Measurements from ENCODE around the gene TM2D1.
"Not testable (repeated sequence)": the region's sequence is repeated elsewhere in the genome, so short reads cannot be mapped to it uniquely, and the experiment has no call there.

Gene TM2D1

GRCh38 chr1:61711969-61712368 is 13.0 kb downstream of the TM2D1 start:
- no peak for DNase-seq

DNA sequence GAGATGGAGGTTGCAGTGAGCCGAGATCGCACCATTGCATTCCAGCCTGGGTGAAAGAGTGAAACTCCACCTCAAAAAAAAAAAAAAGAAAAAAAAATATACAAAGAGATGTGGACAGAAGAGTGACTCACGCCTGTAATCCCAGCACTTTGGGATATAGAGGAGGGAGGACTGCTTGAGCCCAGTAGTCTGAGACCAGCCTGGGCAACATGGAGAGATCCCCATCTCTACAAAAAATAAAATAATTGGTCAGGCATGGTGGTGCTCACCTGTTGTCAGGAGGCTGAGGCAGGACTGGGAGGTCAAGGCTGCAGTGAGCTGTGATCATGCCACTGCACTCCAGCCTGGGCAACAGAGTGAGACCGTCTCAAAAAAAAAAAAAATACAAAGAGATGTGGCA is 13.7 kb downstream of the TM2D1 start:
- not testable (repeated sequence) for DNase-seq

DNA sequence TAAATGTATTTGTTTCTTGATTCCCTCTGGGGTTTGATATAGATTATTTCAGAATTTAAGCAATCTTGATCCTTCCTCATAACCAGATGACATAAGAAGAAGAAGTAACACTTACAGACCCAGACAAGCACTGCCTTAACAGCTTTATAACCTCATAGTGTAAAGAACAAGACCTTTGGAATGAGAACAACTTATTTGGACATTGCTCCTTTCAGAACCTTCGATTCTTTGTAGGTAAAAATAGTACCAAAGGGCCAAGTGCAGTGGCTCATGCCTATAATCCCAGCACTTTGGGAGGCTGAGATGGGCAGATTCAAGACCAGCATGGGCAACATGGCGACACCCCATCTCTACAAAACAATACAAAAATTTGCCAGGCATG is 15.0 kb downstream of the TM2D1 start:
- no peak for DNase-seq

GRCh38 chr1:61708953-61709907 is 15.7 kb downstream of the TM2D1 start:
- DNase-seq = no peak

DNA sequence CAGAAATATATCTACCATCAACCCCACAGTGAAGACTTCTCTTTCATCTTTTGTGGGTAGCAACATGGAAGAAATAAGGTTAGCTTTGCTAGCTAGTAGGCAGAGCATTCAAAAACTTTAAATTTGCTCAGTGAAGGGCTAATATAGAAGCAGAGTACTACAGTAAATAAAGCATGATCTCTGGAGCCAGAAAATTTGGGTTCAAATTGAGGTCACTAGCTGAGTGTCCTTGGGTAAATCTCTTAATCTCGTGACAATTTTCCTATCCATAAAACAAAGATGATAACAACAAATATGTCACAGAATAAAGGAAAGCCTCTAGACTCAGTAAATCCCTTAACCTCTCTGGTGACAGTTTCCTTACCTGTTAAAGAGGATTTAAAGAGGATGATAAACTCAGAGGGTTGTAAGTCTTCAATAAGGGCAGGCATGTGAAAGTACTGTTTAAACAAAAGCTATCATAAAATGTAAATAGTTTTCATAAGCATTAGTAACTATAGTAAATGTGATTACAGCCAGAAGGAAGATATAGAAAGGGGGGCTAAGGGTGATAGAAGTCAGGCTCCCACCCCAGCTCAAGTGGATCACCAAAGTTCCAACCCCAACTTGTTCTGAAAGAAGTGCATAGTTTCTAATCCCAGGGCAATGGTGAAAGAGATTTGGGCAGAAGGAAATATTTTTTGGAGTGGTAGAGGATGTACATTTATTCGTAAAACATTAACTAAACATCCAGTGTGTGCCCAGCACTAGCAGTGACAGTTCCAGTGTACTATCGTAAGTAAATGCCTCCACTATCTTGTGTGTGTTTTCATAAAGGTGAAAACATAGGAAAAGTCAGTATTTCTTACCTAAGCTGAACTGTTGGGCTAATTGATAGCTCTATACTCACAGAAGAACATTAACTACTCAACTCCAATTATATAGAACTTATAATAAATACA is 24.8 kb downstream of the TM2D1 start:
- DNase-seq = no peak

- DNase-seq = no peak
Observed at GRCh38 chr1:61692155-61692800, 32.7 kb downstream of the TM2D1 start.

DNA sequence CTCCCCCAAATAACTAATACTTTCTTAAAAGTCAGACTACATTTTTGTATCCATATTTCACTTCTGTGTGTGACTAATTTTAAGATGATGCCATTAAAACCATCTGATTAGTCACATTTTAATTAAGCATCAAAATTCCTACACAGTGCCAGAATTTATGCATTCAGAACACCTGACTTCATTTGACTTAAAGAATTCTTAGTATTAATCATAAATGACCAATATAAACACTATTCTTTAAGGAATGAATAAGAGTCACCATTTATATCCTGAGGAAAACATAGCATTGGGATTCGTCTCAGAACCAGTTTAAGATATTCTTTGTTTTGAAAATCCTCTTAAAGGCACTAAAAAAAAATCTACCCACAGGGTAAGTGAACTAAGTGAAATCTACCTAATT is 37.0 kb downstream of the TM2D1 start:
- DNase-seq = no peak

DNA sequence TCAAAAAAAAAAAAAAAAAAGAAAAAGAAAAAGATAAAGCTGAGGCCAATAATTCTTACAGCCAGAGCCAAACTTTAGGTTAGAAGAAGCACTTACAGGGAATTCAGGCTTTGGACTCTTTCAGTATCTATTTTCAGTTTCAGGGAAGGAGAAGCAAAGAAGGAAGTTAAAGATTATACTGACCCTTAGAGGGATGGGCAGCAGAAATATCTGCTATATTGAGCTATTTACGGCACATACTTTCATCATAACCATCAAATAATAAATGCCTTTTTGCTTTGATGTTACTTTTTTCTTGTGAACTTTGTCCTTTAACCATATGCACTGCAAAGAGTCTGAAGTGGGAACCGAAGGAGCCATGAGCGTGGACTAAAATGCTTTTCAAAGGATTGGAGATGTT is 42.0 kb downstream of the TM2D1 start:
- DNase-seq = no peak

GRCh38 chr1:61680500-61680899 is 44.4 kb downstream of the TM2D1 start:
- DNase-seq = no peak

DNA sequence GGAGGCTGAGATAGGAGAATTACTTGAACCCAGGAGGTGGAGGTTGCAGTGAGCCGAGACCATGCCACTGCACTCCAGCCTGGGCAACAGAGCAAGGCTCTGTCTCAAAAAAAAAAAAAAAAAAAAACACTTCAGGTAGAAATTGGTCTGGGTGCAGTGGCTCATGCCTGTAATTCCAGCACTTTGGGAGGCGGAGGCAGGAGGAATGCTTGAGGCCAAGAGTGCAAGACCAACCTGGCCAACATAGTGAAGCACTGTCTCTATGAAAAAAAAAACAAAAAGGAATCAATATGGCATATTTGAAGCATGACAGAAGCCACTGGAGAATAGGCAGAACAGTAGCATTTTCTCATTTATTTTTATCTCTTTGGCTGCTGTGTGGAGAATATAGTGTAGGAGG is 48.1 kb downstream of the TM2D1 start:
- not testable (repeated sequence) for DNase-seq

DNA sequence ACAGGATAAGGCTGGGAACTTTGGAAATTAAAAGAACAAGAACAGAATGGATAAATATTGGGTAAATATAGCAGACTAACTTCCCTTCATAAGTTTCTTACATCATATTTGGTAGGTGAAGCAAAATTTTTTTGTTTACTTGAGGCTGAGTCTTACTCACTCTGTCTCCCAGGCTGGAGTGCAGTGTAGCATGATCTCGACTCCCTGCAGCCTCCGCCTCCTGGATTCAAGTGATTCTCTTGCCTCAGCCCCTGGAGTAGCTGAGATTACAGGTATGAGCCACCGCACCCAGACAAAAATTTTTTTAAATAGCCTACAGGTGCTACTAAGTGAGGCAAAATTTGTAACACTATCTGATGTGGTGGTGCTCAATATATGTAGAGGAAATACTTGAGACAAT is 50.7 kb downstream of the TM2D1 start:
- DNase-seq = no peak

DNA sequence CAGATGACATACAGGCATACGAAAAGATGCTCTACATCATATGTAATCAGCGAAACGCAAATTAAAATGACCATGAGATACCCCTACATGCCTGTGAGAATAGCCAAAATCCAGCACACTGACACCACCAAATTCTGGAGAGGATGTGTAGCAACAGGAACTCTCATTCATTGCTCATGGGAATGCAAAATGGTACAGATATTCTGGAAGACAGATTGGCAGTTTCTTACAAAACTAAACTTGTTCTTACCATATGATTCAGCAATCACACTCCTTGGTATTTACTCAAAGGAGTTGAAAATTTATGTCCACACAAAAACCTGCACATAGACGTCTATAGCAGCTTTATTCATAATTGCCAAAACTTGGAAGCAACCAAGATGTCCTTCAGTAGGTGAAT is 52.6 kb downstream of the TM2D1 start:
- DNase-seq = no peak

DNA sequence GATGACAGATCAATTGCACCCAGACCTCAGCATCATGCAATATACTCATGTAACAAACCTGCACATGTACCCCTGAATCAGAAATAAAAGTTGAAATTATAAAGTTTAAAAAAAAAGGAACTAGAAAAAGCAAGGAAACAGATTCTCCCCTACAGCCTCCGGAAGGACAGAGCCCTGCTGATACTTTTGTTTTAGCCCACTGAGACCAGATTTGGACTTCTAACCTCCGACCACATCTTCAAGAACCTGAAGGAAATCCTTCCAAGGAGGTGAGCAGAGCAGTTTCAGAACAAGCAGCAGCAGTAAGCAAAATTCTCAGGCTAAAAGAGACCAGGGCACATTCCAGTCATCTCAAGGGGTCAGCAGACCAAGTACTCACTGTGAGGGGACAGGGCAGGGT is 54.5 kb downstream of the TM2D1 start:
- DNase-seq = no peak

- DNase-seq = no peak
Observed at GRCh38 chr1:61670016-61670415, 54.9 kb downstream of the TM2D1 start.

DNA sequence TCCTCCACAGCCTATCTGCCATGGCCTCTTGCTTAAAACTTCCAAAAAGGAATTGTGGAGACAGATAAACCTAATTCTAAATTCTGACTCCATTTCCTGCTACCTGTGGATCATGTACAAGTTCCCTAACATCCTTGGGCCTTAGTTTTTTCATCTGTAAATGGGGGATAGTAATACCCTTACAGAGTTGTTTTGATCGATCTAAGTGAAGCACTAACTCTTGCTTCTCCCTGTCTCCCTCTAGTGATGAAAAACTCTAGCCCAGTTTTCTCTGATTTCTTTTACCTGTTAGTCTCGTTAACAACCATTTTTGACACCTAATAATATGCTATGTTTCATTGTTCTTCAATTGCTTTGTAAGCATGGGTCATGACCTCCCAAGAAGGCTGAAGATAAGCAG is 65.9 kb downstream of the TM2D1 start:
- DNase-seq = no peak

DNA sequence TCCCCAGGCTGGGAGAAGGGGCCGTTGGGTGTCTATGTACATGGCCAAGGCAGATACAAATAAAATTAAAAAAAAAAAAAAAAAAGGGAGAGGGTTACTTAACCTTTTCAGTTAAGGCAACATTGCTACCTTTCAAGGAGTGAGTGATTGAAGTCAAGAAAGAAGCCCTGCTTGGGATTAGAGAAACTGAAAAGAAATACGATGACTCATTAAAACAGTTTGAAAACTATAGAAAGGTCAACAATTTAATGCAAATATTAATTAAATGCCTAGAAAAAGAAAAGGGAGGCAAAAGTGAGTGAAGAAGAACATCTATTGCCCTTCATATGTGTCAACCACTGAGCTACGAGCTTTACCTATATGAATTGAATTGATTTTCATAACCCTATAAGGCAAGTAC is 69.5 kb downstream of the TM2D1 start:
- DNase-seq = no peak

GRCh38 chr1:61654067-61654466 is 70.9 kb downstream of the TM2D1 start:
- DNase-seq = no peak

GRCh38 chr1:61648983-61649742 is 75.8 kb downstream of the TM2D1 start:
- DNase-seq = peak; percentile 65

GRCh38 chr1:61647142-61647541 is 77.8 kb downstream of the TM2D1 start:
- DNase-seq = no peak

GRCh38 chr1:61645476-61645875 is 79.5 kb downstream of the TM2D1 start:
- no peak for DNase-seq

DNA sequence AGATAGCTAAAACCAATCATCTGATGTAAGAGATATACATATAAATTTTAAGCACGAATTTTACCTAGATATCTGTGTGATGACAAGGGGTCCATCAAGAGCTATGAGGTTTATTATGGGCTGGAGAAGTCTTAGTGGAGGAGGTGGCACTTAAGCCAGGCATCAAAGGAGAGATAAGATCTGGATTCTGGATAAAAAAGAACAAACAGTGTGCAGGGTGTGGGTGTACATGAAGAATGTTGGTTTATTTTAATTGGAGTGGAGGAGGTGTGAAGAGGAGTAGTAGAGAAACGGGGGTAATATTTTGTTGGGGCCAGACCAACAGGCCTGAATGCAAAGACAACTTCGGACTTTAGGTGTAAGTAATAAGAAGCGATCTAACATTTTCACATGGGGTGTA is 80.6 kb downstream of the TM2D1 start:
- DNase-seq = no peak

- no peak for DNase-seq
Observed at GRCh38 chr1:61642475-61643232, 82.3 kb downstream of the TM2D1 start.
